OCI-M1 (cell line): ENCODE results near the gene MEI1.

Source experiments
- DNase-seq: peaks from one replicate; lab custom pipeline; 2025; lab: John Stamatoyannopoulos, UW

MEI1 gene

DNA sequence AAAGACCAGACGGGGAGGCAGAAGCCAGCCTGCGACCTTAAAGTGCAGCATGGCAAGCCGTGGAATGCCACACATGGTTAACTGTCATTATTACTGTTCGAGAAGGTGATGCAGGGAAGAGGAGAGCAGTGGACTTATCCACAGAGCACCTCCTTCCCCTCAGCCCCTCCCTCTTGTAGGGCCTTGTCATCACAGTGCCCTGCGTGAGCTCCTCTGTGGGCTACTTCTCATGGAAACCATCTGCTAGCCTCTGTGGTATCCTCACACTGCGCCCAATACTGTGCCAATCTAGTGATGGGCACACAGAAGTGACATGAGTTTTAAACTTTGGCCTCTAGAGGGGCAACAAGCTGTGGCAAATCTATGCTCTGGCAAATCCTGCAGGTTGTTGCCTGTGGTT, 83.0 kb downstream of the MEI1 start:
- no peak for DNase-seq

GRCh38 chr22:41782751-41783150, 83.4 kb downstream of the MEI1 start:
- no peak for DNase-seq

DNA sequence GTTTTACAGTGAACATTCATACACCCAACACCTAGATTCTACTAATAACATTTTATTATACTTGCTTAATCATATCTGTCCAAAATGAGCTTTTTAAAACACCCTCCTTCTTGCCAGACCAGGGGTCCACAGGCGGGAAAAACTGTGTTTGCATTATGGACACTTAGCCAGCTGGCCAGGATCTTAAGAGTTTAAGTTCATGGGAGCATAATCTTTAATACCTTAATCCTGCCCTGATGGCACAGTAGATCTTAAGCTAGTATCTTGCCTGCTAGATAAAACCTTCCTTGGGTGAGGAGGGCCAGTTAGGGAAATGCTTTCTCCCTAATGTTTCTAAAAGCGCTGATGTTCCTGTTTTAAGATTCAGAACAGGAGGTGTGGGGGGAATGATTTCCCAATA, 88.0 kb downstream of the MEI1 start:
- DNase-seq = no peak

DNA sequence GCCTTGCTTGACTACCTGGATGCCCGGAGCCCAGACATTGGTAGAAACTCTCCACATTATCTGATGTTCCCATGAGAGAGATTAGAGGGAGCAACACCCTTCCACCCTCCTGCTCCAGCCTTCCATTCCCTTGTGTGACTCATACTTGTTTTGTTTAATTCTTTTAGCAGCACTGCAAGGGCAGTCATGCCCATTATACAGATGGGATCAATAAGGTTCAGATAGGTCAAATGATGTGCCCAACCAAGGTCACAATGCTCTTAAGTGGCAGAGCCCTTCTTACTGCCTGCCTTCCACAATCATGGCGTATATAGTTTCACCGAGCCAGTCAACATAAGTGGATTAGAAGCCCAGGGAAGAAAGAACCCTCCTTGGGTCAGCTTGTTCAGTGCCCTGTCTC, 94.6 kb downstream of the MEI1 start:
- no peak for DNase-seq

- DNase-seq = no peak
Observed at GRCh38 chr22:41798736-41799135, 99.4 kb downstream of the MEI1 start.

- DNase-seq = peak; percentile 35
Observed at GRCh38 chr22:41799486-41800347, 100.4 kb downstream of the MEI1 start.

GRCh38 chr22:41800348-41801146, 101.2 kb downstream of the MEI1 start, which contains the start of gene CCDC134:
TSS of gene CCDC134 (plus strand) at chr22:41800679. CDS start at chr22:41808891, 8,212 bp downstream.
- peak; percentile 95 for DNase-seq

GRCh38 chr22:41801147-41801819, 102.0 kb downstream of the MEI1 start:
- DNase-seq = no peak

- DNase-seq = peak; percentile 37
Observed at GRCh38 chr22:41801886-41802285, 102.6 kb downstream of the MEI1 start.

GRCh38 chr22:41805639-41806038, 106.3 kb downstream of the MEI1 start:
- DNase-seq = no peak

GRCh38 chr22:41808400-41808799, 109.1 kb downstream of the MEI1 start:
- no peak for DNase-seq

- DNase-seq = no peak
Observed at GRCh38 chr22:41810022-41810421, 110.7 kb downstream of the MEI1 start.

GRCh38 chr22:41812805-41813545, 113.7 kb downstream of the MEI1 start:
- no peak for DNase-seq

- no peak for DNase-seq
Observed at GRCh38 chr22:41813726-41814410, 114.6 kb downstream of the MEI1 start.

- DNase-seq = no peak
Observed at GRCh38 chr22:41815716-41816115, 116.4 kb downstream of the MEI1 start.

DNA sequence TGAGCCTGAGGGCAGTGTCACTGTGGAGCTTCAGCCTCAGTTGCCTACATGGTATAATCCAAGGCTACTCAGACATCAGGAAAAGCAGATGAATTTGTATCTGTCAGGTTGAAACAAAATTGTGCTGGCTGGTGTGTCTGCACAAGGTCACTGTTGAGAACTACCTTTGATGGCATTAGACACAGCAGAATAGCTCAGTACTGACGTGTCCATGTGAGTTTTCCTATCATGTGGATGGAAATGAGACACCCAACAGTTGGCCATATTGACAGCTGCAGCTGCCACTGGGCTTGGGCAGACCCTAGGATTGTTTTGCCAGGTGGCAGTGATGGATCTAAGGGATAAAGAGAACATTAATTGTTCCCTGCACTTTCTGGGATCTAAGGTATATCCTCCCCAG, 116.9 kb downstream of the MEI1 start:
- DNase-seq = no peak

- DNase-seq = no peak
Observed at GRCh38 chr22:41816871-41817270, 117.6 kb downstream of the MEI1 start.

DNA sequence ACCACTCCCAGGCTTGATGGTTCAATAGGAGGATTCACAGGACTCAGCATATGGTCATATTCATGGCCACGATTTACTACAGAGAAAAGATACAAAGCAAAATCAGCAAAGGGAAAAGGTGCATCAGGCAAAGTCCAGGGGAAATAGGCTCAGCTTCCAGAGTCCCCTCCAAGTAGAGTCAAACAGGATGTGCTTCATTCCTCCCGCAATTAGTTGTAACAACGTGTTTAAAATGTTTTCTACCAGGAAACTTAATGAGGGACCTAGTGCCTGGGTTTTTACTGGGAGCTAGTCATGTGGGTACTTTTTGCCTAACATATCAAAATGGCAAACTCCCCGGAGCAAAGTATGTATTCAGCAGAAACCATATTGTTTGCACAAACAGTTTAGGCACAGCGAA, 118.7 kb downstream of the MEI1 start:
- no peak for DNase-seq

DNA sequence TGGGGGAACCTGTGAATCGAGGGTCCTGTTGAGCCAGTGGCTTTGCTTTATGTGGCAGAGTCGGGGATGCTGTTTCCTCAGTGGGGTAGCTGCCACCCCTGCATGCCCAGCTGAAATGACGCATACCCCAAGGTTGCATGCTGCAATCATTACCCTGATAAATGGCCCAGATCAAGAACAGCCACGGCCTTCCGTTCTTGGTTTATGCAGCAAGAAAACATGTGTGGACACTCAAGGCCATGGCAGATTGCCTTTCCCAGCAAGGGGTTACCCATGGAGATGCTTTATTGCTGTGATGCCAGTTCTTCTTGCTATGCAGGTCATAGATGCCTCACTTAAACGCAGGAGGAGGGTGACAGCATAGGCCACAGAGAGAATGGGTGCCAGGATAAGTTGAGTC, 119.3 kb downstream of the MEI1 start:
- DNase-seq = no peak

GRCh38 chr22:41819257-41819656, 120.0 kb downstream of the MEI1 start:
- DNase-seq = no peak

DNA sequence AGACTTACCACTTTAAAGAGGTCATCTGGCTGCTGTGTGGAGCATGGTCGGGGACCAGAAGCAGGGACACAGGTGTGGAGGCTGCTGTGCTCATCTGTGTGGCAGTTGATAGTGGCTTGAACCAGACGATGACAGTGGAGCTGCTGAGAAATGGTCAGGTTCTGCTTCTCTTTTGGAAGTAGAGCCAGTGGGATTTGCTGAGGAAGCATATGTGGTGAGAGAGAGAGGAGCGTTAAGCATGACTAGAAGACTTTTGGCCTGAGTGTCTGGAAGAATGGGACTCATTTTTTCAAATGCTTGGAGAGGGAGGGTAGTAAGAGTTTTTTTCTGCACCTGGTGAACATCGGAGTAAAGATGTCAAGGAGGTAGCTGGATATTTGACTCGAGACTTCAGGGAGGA, 121.1 kb downstream of the MEI1 start:
- no peak for DNase-seq
